ENCODE measurements around the gene CDK11B.

CDK11B gene

DNA sequence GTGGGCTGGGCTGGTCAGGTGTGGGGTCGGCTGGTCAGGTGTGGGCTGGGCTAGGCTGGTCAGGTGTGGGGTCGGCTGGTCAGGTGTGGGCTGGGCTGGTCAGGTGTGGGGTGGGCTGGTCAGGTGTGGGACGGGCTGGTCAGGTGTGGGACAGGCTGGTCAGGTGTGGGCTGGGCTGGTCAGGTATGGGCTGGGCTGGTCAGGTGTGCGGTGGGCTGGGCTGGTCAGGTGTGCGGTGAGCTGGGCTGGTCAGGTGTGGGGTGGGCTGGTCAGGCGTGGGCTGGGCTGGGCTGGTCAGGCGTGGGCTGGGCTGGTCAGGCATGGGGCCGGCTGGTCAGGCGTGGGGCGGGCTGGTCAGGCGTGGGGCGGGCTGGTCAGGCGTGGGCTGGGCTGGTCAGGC lies 52.6 kb downstream of the CDK11B start:
- no peak overlapping the region for H3K27ac ChIP-seq (ENCODE audit: low read depth, low read length)
- no peaks in the 10 kb centered on the region for H4K20me1 ChIP-seq (ENCODE audit: control insufficient read depth, insufficient read depth, low read depth, low read length)
- H3K9me3 ChIP-seq (ENCODE audit: control insufficient read depth, insufficient read depth, low read length): no peaks in the 10 kb centered on the region
- H3K4me2 ChIP-seq (ENCODE audit: low read length): no peak overlapping the region
- no peaks in the 10 kb centered on the region for H3K9me2 ChIP-seq (replicated peaks; ENCODE audit: control insufficient read depth, low read length)
- H3K4me1 ChIP-seq (ENCODE audit: control insufficient read depth, low read length): peaks cover 34% of the 10 kb centered on the region
- no peaks in the 10 kb centered on the region for H3K79me2 ChIP-seq (ENCODE audit: control insufficient read depth, low read length)
- H3K27me3 ChIP-seq (ENCODE audit: control insufficient read depth, low read length): peaks cover 20% of the 10 kb centered on the region
- TF ChIP-seq, protein P1, sequence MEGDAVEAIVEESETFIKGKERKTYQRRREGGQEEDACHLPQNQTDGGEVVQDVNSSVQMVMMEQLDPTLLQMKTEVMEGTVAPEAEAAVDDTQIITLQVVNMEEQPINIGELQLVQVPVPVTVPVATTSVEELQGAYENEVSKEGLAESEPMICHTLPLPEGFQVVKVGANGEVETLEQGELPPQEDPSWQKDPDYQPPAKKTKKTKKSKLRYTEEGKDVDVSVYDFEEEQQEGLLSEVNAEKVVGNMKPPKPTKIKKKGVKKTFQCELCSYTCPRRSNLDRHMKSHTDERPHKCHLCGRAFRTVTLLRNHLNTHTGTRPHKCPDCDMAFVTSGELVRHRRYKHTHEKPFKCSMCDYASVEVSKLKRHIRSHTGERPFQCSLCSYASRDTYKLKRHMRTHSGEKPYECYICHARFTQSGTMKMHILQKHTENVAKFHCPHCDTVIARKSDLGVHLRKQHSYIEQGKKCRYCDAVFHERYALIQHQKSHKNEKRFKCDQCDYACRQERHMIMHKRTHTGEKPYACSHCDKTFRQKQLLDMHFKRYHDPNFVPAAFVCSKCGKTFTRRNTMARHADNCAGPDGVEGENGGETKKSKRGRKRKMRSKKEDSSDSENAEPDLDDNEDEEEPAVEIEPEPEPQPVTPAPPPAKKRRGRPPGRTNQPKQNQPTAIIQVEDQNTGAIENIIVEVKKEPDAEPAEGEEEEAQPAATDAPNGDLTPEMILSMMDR (IDR thresholded peaks at IDR 0.05; ENCODE audit: low read depth, low read length, poor library complexity, severe bottlenecking): no peak
- TF ChIP-seq EZH2phosphoT487 (IDR thresholded peaks at IDR 0.05; ENCODE audit: borderline replicate concordance, low read length): no peak
- H3F3A ChIP-seq (ENCODE audit: control insufficient read depth, insufficient read depth): peaks cover 6% of the 10 kb centered on the region
- no peak overlapping the region for H3K4me3 ChIP-seq (ENCODE audit: low read length)
- H3K36me3 ChIP-seq (ENCODE audit: control insufficient read depth, low read length): no peaks in the 10 kb centered on the region

DNA sequence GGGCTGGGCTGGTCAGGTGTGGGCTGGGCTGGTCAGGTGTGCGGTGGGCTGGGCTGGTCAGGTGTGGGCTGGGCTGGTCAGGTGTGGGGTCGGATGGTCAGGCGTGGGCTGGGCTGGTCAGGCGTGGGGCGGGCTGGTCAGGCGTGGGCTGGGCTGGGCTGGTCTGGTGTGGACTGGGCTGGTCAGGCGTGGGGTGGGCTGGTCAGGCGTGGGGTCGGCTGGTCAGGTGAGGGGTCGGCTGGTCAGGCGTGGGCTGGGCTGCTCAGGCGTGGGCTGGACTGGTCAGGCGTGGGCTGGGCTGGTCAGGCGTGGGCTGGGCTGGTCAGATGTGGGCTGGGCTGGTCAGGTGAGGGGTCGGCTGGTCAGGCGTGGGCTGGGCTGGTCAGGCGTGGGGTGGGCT lies 53.1 kb downstream of the CDK11B start:
- H3K4me2 ChIP-seq (ENCODE audit: low read length): no peak overlapping the region
- H3K27ac ChIP-seq (ENCODE audit: low read depth, low read length): no peak overlapping the region
- H4K20me1 ChIP-seq (ENCODE audit: control insufficient read depth, insufficient read depth, low read depth, low read length): no peaks in the 10 kb centered on the region
- H3K4me3 ChIP-seq (ENCODE audit: low read length): no peak overlapping the region
- H3K9me2 ChIP-seq (replicated peaks; ENCODE audit: control insufficient read depth, low read length): no peaks in the 10 kb centered on the region
- H3K27me3 ChIP-seq (ENCODE audit: control insufficient read depth, low read length): peaks cover 25% of the 10 kb centered on the region
- H3K9me3 ChIP-seq (ENCODE audit: control insufficient read depth, insufficient read depth, low read length): no peaks in the 10 kb centered on the region
- H3K4me1 ChIP-seq (ENCODE audit: control insufficient read depth, low read length): peaks cover 34% of the 10 kb centered on the region
- H3F3A ChIP-seq (ENCODE audit: control insufficient read depth, insufficient read depth): peaks cover 3% of the 10 kb centered on the region
- no peak for TF ChIP-seq EZH2phosphoT487 (IDR thresholded peaks at IDR 0.05; ENCODE audit: borderline replicate concordance, low read length)
- TF ChIP-seq, protein P1 (IDR thresholded peaks at IDR 0.05; ENCODE audit: low read depth, low read length, poor library complexity, severe bottlenecking): no peak
- no peaks in the 10 kb centered on the region for H3K36me3 ChIP-seq (ENCODE audit: control insufficient read depth, low read length)
- H3K79me2 ChIP-seq (ENCODE audit: control insufficient read depth, low read length): no peaks in the 10 kb centered on the region

DNA sequence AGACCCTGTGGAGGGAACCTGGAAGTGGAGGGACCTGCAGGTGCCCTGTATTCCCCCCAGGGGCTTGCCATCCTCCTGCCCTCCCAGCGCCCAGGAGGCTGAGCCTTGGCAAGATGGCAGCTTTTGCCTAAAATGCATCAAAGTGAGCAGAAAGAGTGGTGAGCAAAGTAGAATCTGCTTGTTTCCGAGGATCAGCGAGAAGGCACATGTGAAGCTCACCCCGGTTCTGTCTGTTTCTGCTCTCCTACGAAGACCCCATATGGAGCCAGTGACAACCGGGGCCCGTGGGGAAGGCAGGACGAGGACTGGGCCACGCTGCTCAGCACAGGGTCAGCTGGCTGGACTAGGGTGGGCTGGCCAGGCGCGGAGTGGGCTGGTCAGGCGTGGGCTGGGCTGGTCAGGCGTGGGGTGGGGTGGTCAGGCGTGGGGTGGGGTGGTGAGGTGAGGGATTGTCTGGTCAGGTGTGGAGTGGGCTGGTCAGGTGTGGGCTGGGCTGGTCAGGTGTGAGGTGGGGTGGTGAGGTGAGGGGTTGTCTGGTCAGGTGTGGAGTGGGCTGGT lies 53.7 kb downstream of the CDK11B start:
- no peaks in the 10 kb centered on the region for H4K20me1 ChIP-seq (ENCODE audit: control insufficient read depth, insufficient read depth, low read depth, low read length)
- H3K27ac ChIP-seq (ENCODE audit: low read depth, low read length): no peak overlapping the region
- no peak overlapping the region for H3K4me2 ChIP-seq (ENCODE audit: low read length)
- no peaks in the 10 kb centered on the region for H3K9me3 ChIP-seq (ENCODE audit: control insufficient read depth, insufficient read depth, low read length)
- peaks cover 33% of the 10 kb centered on the region for H3K4me1 ChIP-seq (ENCODE audit: control insufficient read depth, low read length)
- peaks cover 3% of the 10 kb centered on the region for H3F3A ChIP-seq (ENCODE audit: control insufficient read depth, insufficient read depth)
- no peaks in the 10 kb centered on the region for H3K9me2 ChIP-seq (replicated peaks; ENCODE audit: control insufficient read depth, low read length)
- H3K79me2 ChIP-seq (ENCODE audit: control insufficient read depth, low read length): no peaks in the 10 kb centered on the region
- TF ChIP-seq, protein P1 (IDR thresholded peaks at IDR 0.05; ENCODE audit: low read depth, low read length, poor library complexity, severe bottlenecking): no peak
- no peak for TF ChIP-seq EZH2phosphoT487 (IDR thresholded peaks at IDR 0.05; ENCODE audit: borderline replicate concordance, low read length)
- no peaks in the 10 kb centered on the region for H3K36me3 ChIP-seq (ENCODE audit: control insufficient read depth, low read length)
- H3K4me3 ChIP-seq (ENCODE audit: low read length): no peak overlapping the region
- H3K27me3 ChIP-seq (ENCODE audit: control insufficient read depth, low read length): peaks cover 30% of the 10 kb centered on the region

Data from DOHH2 (cell line).